Testis (tissue), 3 donors: ENCODE measurements around the gene ACOX3. TPM values are rescaled to one million over a fixed set of nuclear protein-coding genes. Genes with fewer than 3 reads are reported as not detected.

Experiments used
- DNase-seq: peaks from one replicate; pipeline ENCODE4 v3.0.0-alpha.2; 2019
- H3K27ac ChIP-seq, 2 donors: fragments of 200-600 bp; sonication (generic); one replicate each; pipeline ENCODE4 v1.5.1; 2019
- H3K27me3 ChIP-seq: fragments of 200-600 bp; sonication (generic); one replicate; pipeline ENCODE4 v1.5.1; 2019
- H3K36me3 ChIP-seq: fragments of 200-600 bp; sonication (generic); one replicate; pipeline ENCODE4 v1.5.1; 2017; ENCODE audit warnings: low read depth; ENCODE audit errors: missing control alignments
- H3K4me1 ChIP-seq: fragments of 200-600 bp; sonication (generic); one replicate; pipeline ENCODE4 v1.5.1; 2019
- H3K4me3 ChIP-seq, 2 donors: fragments of 200-600 bp; sonication (generic); one replicate each; pipeline ENCODE4 v1.5.1; 2017 to 2019
- H3K9me3 ChIP-seq: fragments of 200-600 bp; sonication (generic); one replicate; pipeline ENCODE4 v1.5.1; 2017
- POLR2A ChIP-seq: fragments of 450-650 bp; IDR thresholded peaks from one replicate; pipeline ENCODE4 v1.6.1; 2017; ENCODE audit warnings: antibody characterized with exemption, mild to moderate bottlenecking, moderate library complexity
- WGBS, 2 donors: methylation state at CpG; one replicate each; pipeline ENCODE4 v1.1.5; 2018; 5-methylcytosine and 5-hydroxymethylcytosine counted together
- intact Hi-C: fragments of 100-400 bp; cut with DNase I; formaldehyde crosslinking; loops from one replicate; pipeline ENCODE4 v1.15.1; 2023; ENCODE audit warnings: low total_unique reads
- polyA plus RNA-seq: library from polyadenylated mRNA; stranded (reverse); fragments of 350-450 nt; fragmentation: Illumina TruSeq; extraction: RNeasy Lipid Tissue Mini Kit (QIAGEN cat#74804); gene quantifications from one replicate; pipeline ENCODE4 v1.2.3, GENCODE V29; 2014; ENCODE audit warnings: low read depth, low replicate concordance; ENCODE audit not compliant: insufficient read depth
- total RNA-seq, 2 donors: library from RNA; depleted of rRNA; stranded (reverse); fragments of >200 nt; gene quantifications; one replicate each; pipeline ENCODE4 v1.2.3, GENCODE V29; 2016
- TF ChIP-seq, protein P1 (sequence below), 3 experiments: fragments of 450-650 bp in 2 of 3; fragments of 200-600 bp in 1 of 3; sonication (generic) in 1 of 3; IDR thresholded peaks; one replicate each; pipeline ENCODE4 v1.5.1; 2016 to 2019; ENCODE audit warnings: antibody characterized with exemption in 3 of 3, mild to moderate bottlenecking in 2 of 3, moderate library complexity in 1 of 3

ACOX3 gene
- total and polyA plus RNA-seq, 3 donors from 2014 or later: 8.6 to 35.9 (median 29.8) TPM

DNA sequence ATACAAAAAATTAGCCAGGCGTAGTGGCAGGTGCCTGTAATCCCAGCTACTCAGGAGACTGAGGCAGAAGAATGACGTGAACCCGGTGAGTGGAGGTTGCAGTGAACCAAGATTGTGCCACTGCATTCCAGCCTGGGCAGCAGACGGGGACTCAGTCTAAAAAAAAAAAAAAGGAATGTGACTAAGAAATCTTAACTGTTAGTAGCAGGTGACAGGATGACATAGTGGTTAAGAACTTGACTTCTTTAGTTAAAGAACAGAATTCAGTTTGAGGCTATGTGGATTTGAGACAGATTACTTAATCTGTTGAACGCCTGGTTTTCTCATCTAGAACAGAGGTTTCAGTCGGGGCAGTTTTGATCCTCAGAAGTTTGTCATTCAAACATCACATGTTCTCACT is 3.3 kb upstream of the ACOX3 start:
- intact Hi-C loops: no loop called here
- TF ChIP-seq, protein P1, sequence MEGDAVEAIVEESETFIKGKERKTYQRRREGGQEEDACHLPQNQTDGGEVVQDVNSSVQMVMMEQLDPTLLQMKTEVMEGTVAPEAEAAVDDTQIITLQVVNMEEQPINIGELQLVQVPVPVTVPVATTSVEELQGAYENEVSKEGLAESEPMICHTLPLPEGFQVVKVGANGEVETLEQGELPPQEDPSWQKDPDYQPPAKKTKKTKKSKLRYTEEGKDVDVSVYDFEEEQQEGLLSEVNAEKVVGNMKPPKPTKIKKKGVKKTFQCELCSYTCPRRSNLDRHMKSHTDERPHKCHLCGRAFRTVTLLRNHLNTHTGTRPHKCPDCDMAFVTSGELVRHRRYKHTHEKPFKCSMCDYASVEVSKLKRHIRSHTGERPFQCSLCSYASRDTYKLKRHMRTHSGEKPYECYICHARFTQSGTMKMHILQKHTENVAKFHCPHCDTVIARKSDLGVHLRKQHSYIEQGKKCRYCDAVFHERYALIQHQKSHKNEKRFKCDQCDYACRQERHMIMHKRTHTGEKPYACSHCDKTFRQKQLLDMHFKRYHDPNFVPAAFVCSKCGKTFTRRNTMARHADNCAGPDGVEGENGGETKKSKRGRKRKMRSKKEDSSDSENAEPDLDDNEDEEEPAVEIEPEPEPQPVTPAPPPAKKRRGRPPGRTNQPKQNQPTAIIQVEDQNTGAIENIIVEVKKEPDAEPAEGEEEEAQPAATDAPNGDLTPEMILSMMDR (IDR thresholded peaks at IDR 0.05): no peak
- no peak for TF ChIP-seq POLR2A

DNA sequence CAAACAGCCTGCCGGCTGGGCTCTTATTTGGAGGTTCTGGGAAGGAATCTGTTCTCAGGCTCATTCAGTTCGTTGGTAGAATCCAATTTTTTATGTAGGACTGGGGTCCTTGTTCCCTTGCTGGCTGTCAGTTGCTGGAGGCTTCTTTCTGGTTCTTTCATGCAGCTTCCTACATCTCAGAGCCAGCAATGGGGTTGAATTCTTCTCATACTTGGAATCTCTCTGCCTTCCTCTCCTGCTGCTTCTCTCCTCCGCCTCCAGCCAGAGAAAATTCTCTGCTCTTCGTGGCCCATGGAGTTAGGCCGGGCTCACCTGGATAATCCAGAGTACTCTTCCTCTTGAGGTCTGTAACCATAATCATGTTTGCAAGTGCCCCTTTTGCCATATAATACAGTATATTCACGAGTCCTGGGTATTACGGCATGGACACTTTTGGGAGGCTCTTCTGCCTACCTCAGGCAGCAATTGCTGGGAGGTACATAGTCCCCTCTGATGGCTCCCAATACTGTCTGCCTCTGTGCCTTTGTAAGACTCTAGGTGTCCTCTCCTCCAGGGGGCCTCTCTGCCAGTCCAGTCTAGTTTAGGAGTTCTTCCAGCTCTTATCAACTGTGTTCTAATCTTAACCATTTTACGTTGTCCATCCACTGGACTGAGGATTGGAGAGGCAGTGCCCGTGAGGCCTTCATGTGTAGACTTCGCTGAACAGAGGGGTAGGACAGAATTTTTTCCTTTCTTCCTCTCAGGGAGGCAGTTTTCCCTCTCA is 2.3 kb upstream of the ACOX3 start:
- H3K27ac ChIP-seq: no peak overlapping the region
- H3K4me3 ChIP-seq: no peak overlapping the region
- intact Hi-C loops: no loop called here
- TF ChIP-seq, protein P1 (IDR thresholded peaks at IDR 0.05): no peak
- 66 to 70% methylated on average over 10 of the region's 10 CpGs for WGBS, 2 donors
- no peaks in the 10 kb centered on the region for H3K27me3 ChIP-seq
- no peak for DNase-seq
- H3K9me3 ChIP-seq: no peaks in the 10 kb centered on the region
- H3K4me1 ChIP-seq: peaks cover 43% of the 10 kb centered on the region
- H3K36me3 ChIP-seq: no peaks in the 10 kb centered on the region

More for the DNA sequence above, 3.3 kb upstream of the ACOX3 start:
- Histone ChIP-seq H3K4me3 (no peak overlapping the region), H3K9me3 (no peaks in the 10 kb centered on the region), H3K27ac (no peak overlapping the region), H3K27me3 (no peaks in the 10 kb centered on the region), H3K36me3 (no peaks in the 10 kb centered on the region), H3K4me1 (peaks cover 35% of the 10 kb centered on the region)
- DNase-seq: no peak
- 85 to 87% methylated on average over 6 of the region's 6 CpGs for WGBS, 2 donors

DNA sequence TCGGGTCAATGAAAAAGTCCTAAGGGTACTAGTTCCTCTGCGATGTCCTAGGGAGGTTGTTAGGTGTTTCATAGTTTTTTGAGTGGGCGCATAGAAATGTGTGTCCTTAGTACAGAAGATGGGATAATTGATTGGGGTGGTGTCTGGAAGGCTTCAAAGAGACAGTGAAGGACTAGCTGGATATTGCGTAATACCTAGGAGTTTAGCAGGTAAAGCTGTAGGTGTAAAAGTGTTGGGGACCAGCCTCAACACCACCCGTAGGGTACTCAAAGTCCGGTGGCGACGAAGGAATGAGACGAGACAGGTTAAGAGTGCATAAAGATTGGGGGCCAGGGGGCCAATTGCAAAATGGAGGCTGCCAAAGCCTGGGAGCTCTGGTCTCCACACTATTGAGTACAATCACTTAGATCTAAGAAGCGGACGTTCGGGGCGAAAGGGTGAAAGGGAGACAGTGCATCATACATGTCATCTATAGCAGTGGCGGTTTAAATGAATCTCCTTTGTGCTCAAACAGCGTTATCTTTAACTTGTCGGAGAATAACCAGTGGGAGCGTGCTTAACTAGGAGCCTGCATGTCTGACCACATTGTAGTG is 1.1 kb upstream of the ACOX3 start:
- Histone ChIP-seq H3K9me3 (no peaks in the 10 kb centered on the region), H3K4me3 (peak overlapping the region; percentile 94 to 96), H3K36me3 (no peaks in the 10 kb centered on the region), H3K27ac (peak overlapping the region in 1 of 2 donors; percentile 85), H3K4me1 (peaks cover 51% of the 10 kb centered on the region), H3K27me3 (no peaks in the 10 kb centered on the region)
- TF ChIP-seq, protein P1 (IDR thresholded peaks at IDR 0.05): no peak
- TF ChIP-seq POLR2A: no peak
- intact Hi-C loops: no loop called here
- 30 to 37% methylated on average over 17 of the region's 17 CpGs for WGBS, 2 donors
- no peak for DNase-seq

DNA sequence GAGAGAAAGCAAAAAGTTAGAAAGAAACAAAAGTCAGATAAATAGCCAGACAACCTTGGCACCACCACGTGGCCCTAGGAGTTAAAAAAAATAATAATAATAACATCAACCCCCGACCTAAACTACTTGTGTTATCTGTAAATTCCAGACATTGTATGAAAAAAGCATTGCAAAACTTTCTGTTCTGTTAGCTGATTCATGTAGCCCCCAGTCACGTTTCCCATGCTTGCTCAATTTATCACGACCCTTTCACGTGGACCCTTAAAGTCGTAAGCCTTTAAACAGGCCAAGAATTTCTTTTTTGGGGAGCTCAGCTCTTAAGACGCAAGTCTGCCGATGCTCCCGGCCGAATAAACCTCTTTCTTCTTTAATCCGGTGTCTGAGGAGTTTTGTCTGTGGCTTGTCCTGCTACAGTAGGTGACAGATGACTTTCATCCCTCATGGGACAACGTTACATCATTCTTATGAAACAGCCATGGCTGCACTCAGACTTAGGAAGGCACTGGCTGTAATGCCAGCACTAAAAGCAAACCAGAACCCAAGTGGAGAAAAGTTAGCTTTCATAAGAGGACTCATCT is 520 bp downstream of the ACOX3 start:
- no peak for DNase-seq
- 3 to 9% methylated on average over 12 of the region's 12 CpGs for WGBS, 2 donors

More for the DNA sequence above, 520 bp downstream of the ACOX3 start:
- Histone ChIP-seq H3K27me3 (no peaks in the 10 kb centered on the region), H3K4me3 (peak overlapping the region; percentile 94 to 96), H3K4me1 (peaks cover 64% of the 10 kb centered on the region), H3K27ac (peak overlapping the region; percentile 85 to 87), H3K36me3 (no peaks in the 10 kb centered on the region), H3K9me3 (no peaks in the 10 kb centered on the region)
- TF ChIP-seq, protein P1 (IDR thresholded peaks at IDR 0.05): no peak
- TF ChIP-seq POLR2A: no peak
- intact Hi-C loops: no loop called here
